Mucosa of descending colon (tissue), 3 donors: ENCODE data around the gene TTC34. TPM values are rescaled to one million over a fixed set of nuclear protein-coding genes. Genes with fewer than 3 reads are reported as not detected.
A peak's percentile ranks its signal among the peaks of the same experiment; 100 is the strongest.

Source experiments
- ATAC-seq: fragments of 200-7000 bp; cut with Tn5 transposase; one replicate; pipeline ENCODE4 v1.9.1; 2020; ENCODE audit warnings: mild to moderate bottlenecking, moderate library complexity
- DNase-seq, 3 donors: peaks; one replicate each; pipeline ENCODE4 v3.0.0-alpha.2; 2020
- H3K36me3 ChIP-seq: fragments of 200-600 bp; one replicate; pipeline ENCODE4 v1.8.0; 2021; ENCODE audit warnings: low read depth, mild to moderate bottlenecking
- H3K4me1 ChIP-seq: fragments of 200-600 bp; one replicate; pipeline ENCODE4 v1.8.0; 2021; ENCODE audit warnings: low read depth, mild to moderate bottlenecking
- H3K4me3 ChIP-seq: fragments of 200-600 bp; one replicate; pipeline ENCODE4 v1.8.0; 2021; ENCODE audit warnings: mild to moderate bottlenecking
- H3K9me3 ChIP-seq: fragments of 200-600 bp; one replicate; pipeline ENCODE4 v1.8.0; 2021; ENCODE audit warnings: mild to moderate bottlenecking
- CTCF ChIP-seq: fragments of 200-600 bp; IDR thresholded peaks from one replicate; pipeline ENCODE4 v1.8.0; 2022; ENCODE audit warnings: antibody characterized with exemption, mild to moderate bottlenecking
- intact Hi-C, 2 donors: fragments of 100-400 bp; cut with DNase I in 1 of 2; cut with micrococcal nuclease in 1 of 2; formaldehyde crosslinking; loops; one replicate each; pipeline versions ENCODE4 v1.11.0 to v1.11.1; 2022; cut with DNase I, micrococcal nuclease
- total RNA-seq, 3 donors: library from RNA; stranded (reverse); fragmentation: NEBNext Ultra II Directional in 2 of 3; extraction: Animal tissue kit (Norgen Biotek cat#: 25700) in 2 of 3; gene quantifications; one replicate each; pipeline versions ENCODE4 v1.2.1 to v1.2.4, GENCODE V29; 2021 to 2023
- donor health status: DM: no; HTN: no; CAD: no; lungs with moderate emphysema.
- donor health status: DM: no; HTN: no; CAD: no.
- donor health status: DM: no; HTN: yes; CAD: no.

The TTC34 gene
- total RNA-seq, 3 donors from 2014 or later = 0.43 to 1.1 (median 0.61) TPM

DNA sequence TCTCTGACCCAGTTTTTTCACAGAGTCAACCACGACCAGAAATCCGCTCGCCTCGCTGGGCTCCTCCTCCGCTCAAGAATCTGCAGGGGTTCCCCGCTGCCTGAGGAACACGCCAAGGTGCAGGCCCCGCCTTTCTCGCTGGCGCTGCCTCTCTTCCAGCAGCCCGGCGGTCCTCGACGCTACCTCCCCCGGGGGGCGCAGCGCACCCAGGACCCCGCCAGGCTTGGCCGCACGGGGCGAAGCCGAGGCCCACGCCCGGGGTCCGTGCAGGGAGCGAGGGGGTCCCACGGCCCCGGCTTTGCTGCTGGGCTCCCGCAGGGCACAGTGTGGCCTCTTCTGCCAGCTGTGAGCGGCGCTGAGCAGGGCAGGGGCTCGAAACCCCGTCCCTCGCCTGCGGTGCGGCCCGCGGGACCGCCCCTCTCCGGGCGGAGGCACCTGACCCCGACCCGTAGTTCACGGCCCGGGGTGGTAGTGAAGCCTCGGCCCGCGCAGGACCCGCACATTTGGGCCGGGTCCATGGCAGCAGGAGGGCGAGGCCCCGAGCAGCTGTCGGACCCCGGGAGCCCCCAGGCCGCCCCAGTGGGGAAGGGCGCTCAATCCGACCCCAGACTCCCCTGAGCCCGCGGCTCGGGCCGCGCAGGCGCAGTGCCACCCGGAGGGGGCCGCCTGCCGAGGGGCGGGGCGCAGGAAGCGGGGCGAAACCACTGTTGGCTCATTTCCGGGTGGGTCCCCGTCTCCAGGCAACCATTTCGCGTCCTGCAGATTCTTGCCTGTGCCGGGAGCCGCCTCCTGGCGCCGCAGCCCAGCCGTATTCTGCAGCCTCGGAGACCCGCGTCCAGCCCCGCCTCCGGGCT lies 158.7 kb downstream of the TTC34 start:
- ATAC-seq = peak; percentile 93
- Histone ChIP-seq H3K9me3 (peaks cover 17% of the 10 kb centered on the region), H3K36me3 (no peaks in the 10 kb centered on the region), H3K4me1 (peaks cover 14% of the 10 kb centered on the region), H3K4me3 (peak overlapping the region; percentile 61)
- intact Hi-C loops = no loop called here
- peak; percentile 92 to 93 (median 93) for DNase-seq
- TF ChIP-seq CTCF = no peak

GRCh38 chr1:2642131-2642559 lies 159.3 kb downstream of the TTC34 start:
- Histone ChIP-seq H3K36me3 (no peaks in the 10 kb centered on the region), H3K9me3 (peaks cover 11% of the 10 kb centered on the region), H3K4me1 (peaks cover 14% of the 10 kb centered on the region), H3K4me3 (peak overlapping the region; percentile 61)
- no peak for ATAC-seq
- DNase-seq = no peak
- no peak for TF ChIP-seq CTCF
- intact Hi-C loops = no loop called here

DNA sequence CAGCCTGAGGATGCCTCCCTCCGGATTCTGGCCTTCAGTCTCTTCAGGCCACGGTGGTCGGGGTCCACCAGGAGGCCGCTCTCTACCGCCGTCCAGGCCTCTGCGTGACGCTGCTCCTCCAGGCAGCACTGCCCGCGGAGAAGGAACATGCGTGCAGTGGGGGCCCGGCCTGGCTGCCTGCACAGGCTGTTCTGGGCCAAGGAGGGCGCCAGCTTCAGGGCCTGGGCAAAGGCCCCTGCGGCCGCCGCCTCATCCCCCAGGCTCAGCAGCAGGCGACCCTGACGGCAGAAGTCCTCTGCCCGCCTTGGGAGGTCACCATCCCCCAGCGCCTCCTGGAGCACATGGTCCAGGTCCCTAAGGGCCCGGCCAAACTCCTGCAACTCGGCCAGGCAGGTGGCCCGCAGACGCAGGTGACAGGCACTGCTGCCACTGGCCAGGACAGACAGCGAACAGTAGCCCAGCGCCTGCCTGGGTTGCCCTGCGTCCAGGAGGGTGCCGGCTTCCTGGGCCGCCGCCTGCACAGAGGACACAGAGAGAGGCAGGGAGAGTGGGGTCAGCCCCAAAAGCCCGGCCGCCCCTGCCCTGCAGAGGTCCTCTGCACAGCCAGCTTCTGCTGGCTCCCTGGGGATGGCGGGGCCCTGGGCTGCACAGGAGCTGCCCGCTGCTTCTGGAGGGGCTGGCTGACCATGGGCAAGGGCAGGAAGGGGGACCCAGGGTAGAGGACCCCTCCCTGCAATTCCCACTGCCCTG lies 159.9 kb downstream of the TTC34 start:
- DNase-seq (peak in 2 of 3 donors; percentile 31 to 53), ATAC-seq (no peak)
- Histone ChIP-seq H3K36me3 (no peaks in the 10 kb centered on the region), H3K4me1 (peaks cover 14% of the 10 kb centered on the region), H3K9me3 (peaks cover 11% of the 10 kb centered on the region), H3K4me3 (no peak overlapping the region)
- intact Hi-C loops = no loop called here
- TF ChIP-seq CTCF = no peak

DNA sequence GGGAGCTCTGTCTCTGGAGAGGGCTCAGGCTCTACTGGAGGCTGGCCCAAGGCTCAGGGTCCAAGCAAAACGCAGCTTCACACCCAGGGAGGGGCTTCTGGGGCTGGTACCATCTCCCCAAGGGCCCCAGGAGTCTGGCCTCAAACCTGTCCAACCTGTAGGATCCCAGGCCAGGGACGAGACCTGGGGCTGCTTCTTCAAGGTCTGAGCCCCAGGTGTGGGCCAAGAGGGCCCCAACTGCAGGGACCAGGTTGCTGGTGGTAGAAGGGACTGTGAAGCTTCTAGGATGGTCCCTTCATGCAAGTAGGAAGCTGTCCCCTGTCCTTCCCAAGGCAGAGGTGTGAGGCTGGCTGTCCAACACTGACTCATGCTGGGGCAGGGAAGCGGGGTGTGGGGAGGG lies 160.9 kb downstream of the TTC34 start:
- Histone ChIP-seq H3K9me3 (peaks cover 8% of the 10 kb centered on the region), H3K4me1 (peaks cover 14% of the 10 kb centered on the region), H3K36me3 (no peaks in the 10 kb centered on the region), H3K4me3 (no peak overlapping the region)
- intact Hi-C loops = no loop called here
- ATAC-seq = no peak
- DNase-seq = no peak
- no peak for TF ChIP-seq CTCF

- Histone ChIP-seq H3K9me3 (peaks cover 8% of the 10 kb centered on the region), H3K36me3 (no peaks in the 10 kb centered on the region), H3K4me3 (no peak overlapping the region), H3K4me1 (peaks cover 14% of the 10 kb centered on the region)
- TF ChIP-seq CTCF = no peak
- ATAC-seq (no peak), DNase-seq (no peak)
- intact Hi-C loops = no loop called here
These were observed 161.6 kb downstream of the TTC34 start for GRCh38 chr1:2639607-2640521.
